ENCODE results near the gene CTPS1.

CTPS1 gene

GRCh38 chr1:41013796-41014195 is 34.3 kb downstream of the CTPS1 start:
- Mint-ChIP-seq H3K4me3 (no peak overlapping the region), H3K4me1 (no peaks in the 10 kb centered on the region), H3K27ac (ENCODE audit: low read depth) (no peak overlapping the region), H3K27me3 (no peaks in the 10 kb centered on the region), H3K36me3 (ENCODE audit: insufficient read depth) (peaks cover 35% of the 10 kb centered on the region), H3K9me3 (no peaks in the 10 kb centered on the region)
- ATAC-seq (replicated peaks; ENCODE audit: extremely low read depth, poor library complexity, severe bottlenecking) (no peak), DNase-seq (ENCODE audit: low spot score in 2 of 2) (no peak)

- ATAC-seq (replicated peaks; ENCODE audit: extremely low read depth, poor library complexity, severe bottlenecking) (no peak), DNase-seq (ENCODE audit: low spot score in 2 of 2) (no peak)
- H3K27me3 Mint-ChIP-seq, result no peaks in the 10 kb centered on the region
- H3K9me3 Mint-ChIP-seq, result no peaks in the 10 kb centered on the region
- no peaks in the 10 kb centered on the region for H3K4me1 Mint-ChIP-seq
- H3K4me3 Mint-ChIP-seq, result no peak overlapping the region
- H3K27ac Mint-ChIP-seq (ENCODE audit: low read depth), result no peak overlapping the region
- peaks cover 33% of the 10 kb centered on the region for H3K36me3 Mint-ChIP-seq (ENCODE audit: insufficient read depth)
Observed at GRCh38 chr1:41014871-41015270, 35.4 kb downstream of the CTPS1 start.

GRCh38 chr1:41015281-41015896 is 35.9 kb downstream of the CTPS1 start:
- Mint-ChIP-seq H3K27ac (ENCODE audit: low read depth) (no peak overlapping the region), H3K27me3 (no peaks in the 10 kb centered on the region), H3K4me3 (no peak overlapping the region), H3K4me1 (no peaks in the 10 kb centered on the region), H3K9me3 (no peaks in the 10 kb centered on the region), H3K36me3 (ENCODE audit: insufficient read depth) (peaks cover 28% of the 10 kb centered on the region)
- DNase-seq (ENCODE audit: low spot score in 2 of 2) (no peak), ATAC-seq (replicated peaks; ENCODE audit: extremely low read depth, poor library complexity, severe bottlenecking) (no peak)

GRCh38 chr1:41015897-41016470 is 36.5 kb downstream of the CTPS1 start:
- no peak overlapping the region for H3K4me3 Mint-ChIP-seq
- DNase-seq (ENCODE audit: low spot score in 2 of 2), result no peak
- no peak for ATAC-seq (replicated peaks; ENCODE audit: extremely low read depth, poor library complexity, severe bottlenecking)
- H3K4me1 Mint-ChIP-seq, result no peaks in the 10 kb centered on the region
- no peaks in the 10 kb centered on the region for H3K27me3 Mint-ChIP-seq
- H3K27ac Mint-ChIP-seq (ENCODE audit: low read depth), result no peak overlapping the region
- H3K36me3 Mint-ChIP-seq (ENCODE audit: insufficient read depth), result peaks cover 27% of the 10 kb centered on the region
- no peaks in the 10 kb centered on the region for H3K9me3 Mint-ChIP-seq

GRCh38 chr1:41017141-41018017 is 37.9 kb downstream of the CTPS1 start:
- Mint-ChIP-seq H3K27ac (ENCODE audit: low read depth) (no peak overlapping the region), H3K4me1 (peaks cover 7% of the 10 kb centered on the region), H3K36me3 (ENCODE audit: insufficient read depth) (peaks cover 22% of the 10 kb centered on the region), H3K27me3 (no peaks in the 10 kb centered on the region), H3K4me3 (no peak overlapping the region), H3K9me3 (no peaks in the 10 kb centered on the region)
- DNase-seq (ENCODE audit: low spot score in 2 of 2) (no peak), ATAC-seq (replicated peaks; ENCODE audit: extremely low read depth, poor library complexity, severe bottlenecking) (no peak)

- peaks cover 7% of the 10 kb centered on the region for H3K4me1 Mint-ChIP-seq
- ATAC-seq (replicated peaks; ENCODE audit: extremely low read depth, poor library complexity, severe bottlenecking) (no peak), DNase-seq (ENCODE audit: low spot score in 2 of 2) (no peak)
- H3K36me3 Mint-ChIP-seq (ENCODE audit: insufficient read depth), result peaks cover 21% of the 10 kb centered on the region
- no peaks in the 10 kb centered on the region for H3K9me3 Mint-ChIP-seq
- H3K27me3 Mint-ChIP-seq, result no peaks in the 10 kb centered on the region
- no peak overlapping the region for H3K4me3 Mint-ChIP-seq
- H3K27ac Mint-ChIP-seq (ENCODE audit: low read depth), result peak overlapping the region; percentile 90
Observed at GRCh38 chr1:41018018-41018410, 38.5 kb downstream of the CTPS1 start.

GRCh38 chr1:41019353-41019745 is 39.9 kb downstream of the CTPS1 start:
- no peak for ATAC-seq (replicated peaks; ENCODE audit: extremely low read depth, poor library complexity, severe bottlenecking)
- Mint-ChIP-seq H3K27ac (ENCODE audit: low read depth) (peak overlapping the region; percentile 90), H3K27me3 (no peaks in the 10 kb centered on the region), H3K4me3 (no peak overlapping the region), H3K4me1 (peaks cover 7% of the 10 kb centered on the region), H3K9me3 (no peaks in the 10 kb centered on the region), H3K36me3 (ENCODE audit: insufficient read depth) (peaks cover 25% of the 10 kb centered on the region)
- DNase-seq (ENCODE audit: low spot score in 2 of 2), result no peak

- Mint-ChIP-seq H3K36me3 (ENCODE audit: insufficient read depth) (peaks cover 23% of the 10 kb centered on the region), H3K4me1 (peaks cover 7% of the 10 kb centered on the region), H3K4me3 (no peak overlapping the region), H3K27ac (ENCODE audit: low read depth) (peak overlapping the region; percentile 90), H3K9me3 (no peaks in the 10 kb centered on the region), H3K27me3 (no peaks in the 10 kb centered on the region)
- ATAC-seq (replicated peaks; ENCODE audit: extremely low read depth, poor library complexity, severe bottlenecking) (no peak), DNase-seq (ENCODE audit: low spot score in 2 of 2) (no peak)
Observed at GRCh38 chr1:41020109-41020576, 40.6 kb downstream of the CTPS1 start.

GRCh38 chr1:41020654-41021053 is 41.2 kb downstream of the CTPS1 start:
- Mint-ChIP-seq H3K9me3 (no peaks in the 10 kb centered on the region), H3K36me3 (ENCODE audit: insufficient read depth) (peaks cover 23% of the 10 kb centered on the region), H3K4me1 (peaks cover 7% of the 10 kb centered on the region), H3K27me3 (no peaks in the 10 kb centered on the region), H3K4me3 (no peak overlapping the region), H3K27ac (ENCODE audit: low read depth) (peak overlapping the region; percentile 90)
- DNase-seq (ENCODE audit: low spot score in 2 of 2), result no peak
- ATAC-seq (replicated peaks; ENCODE audit: extremely low read depth, poor library complexity, severe bottlenecking), result no peak

GRCh38 chr1:41021526-41022308 is 42.2 kb downstream of the CTPS1 start, which contains the start of gene SLFNL1:
Gene SLFNL1 (minus strand): TSS chr1:41021725. CDS start chr1:41020660, 1,065 bp downstream.
- DNase-seq (ENCODE audit: low spot score in 2 of 2) (no peak), ATAC-seq (replicated peaks; ENCODE audit: extremely low read depth, poor library complexity, severe bottlenecking) (no peak)
- peaks cover 13% of the 10 kb centered on the region for H3K4me1 Mint-ChIP-seq
- H3K27me3 Mint-ChIP-seq, result no peaks in the 10 kb centered on the region
- no peaks in the 10 kb centered on the region for H3K9me3 Mint-ChIP-seq
- H3K36me3 Mint-ChIP-seq (ENCODE audit: insufficient read depth), result peaks cover 23% of the 10 kb centered on the region
- peak within 1 kb of the TSS; percentile 90 for H3K27ac Mint-ChIP-seq (ENCODE audit: low read depth)
- H3K4me3 Mint-ChIP-seq, result no peak within 1 kb of the TSS

GRCh38 chr1:41022424-41022823 is 42.9 kb downstream of the CTPS1 start:
- no peaks in the 10 kb centered on the region for H3K27me3 Mint-ChIP-seq
- ATAC-seq (replicated peaks; ENCODE audit: extremely low read depth, poor library complexity, severe bottlenecking) (no peak), DNase-seq (ENCODE audit: low spot score in 2 of 2) (no peak)
- H3K4me3 Mint-ChIP-seq, result no peak overlapping the region
- no peaks in the 10 kb centered on the region for H3K9me3 Mint-ChIP-seq
- H3K4me1 Mint-ChIP-seq, result peaks cover 13% of the 10 kb centered on the region
- H3K36me3 Mint-ChIP-seq (ENCODE audit: insufficient read depth), result peaks cover 25% of the 10 kb centered on the region
- H3K27ac Mint-ChIP-seq (ENCODE audit: low read depth), result no peak overlapping the region

GRCh38 chr1:41023279-41023990 is 43.9 kb downstream of the CTPS1 start:
- Mint-ChIP-seq H3K27me3 (no peaks in the 10 kb centered on the region), H3K9me3 (no peaks in the 10 kb centered on the region), H3K36me3 (ENCODE audit: insufficient read depth) (peaks cover 25% of the 10 kb centered on the region), H3K4me3 (no peak overlapping the region), H3K27ac (ENCODE audit: low read depth) (peak overlapping the region; percentile 64), H3K4me1 (peaks cover 13% of the 10 kb centered on the region)
- ATAC-seq (replicated peaks; ENCODE audit: extremely low read depth, poor library complexity, severe bottlenecking), result no peak
- no peak for DNase-seq (ENCODE audit: low spot score in 2 of 2)
